Measurements from ENCODE around the gene FXYD7.
"Not testable (repeated sequence)": the region's sequence is repeated elsewhere in the genome, so short reads cannot be mapped to it uniquely, and the experiment has no call there.

FXYD7 gene

GRCh38 chr19:35146746-35147459 is 3.8 kb downstream of the FXYD7 start:
- DNase-seq = no peak

DNA sequence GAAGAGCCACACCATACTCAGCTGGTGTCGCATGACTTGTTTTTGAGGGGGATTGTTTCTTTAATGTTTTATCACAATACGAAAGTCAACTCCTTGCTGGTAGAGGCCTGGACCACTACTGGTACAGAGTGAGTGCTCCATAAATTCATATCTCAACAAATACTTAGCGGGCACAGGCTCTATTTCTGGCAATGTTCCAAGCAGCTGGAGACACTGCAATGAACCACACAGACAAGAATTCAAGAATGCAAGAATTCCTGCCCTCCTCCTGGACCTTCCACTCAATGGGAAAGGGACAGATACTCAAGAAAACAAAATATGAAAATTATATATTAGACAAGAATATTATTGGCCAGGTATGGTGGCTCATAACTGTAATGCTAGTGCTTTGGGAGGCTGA is 6.4 kb downstream of the FXYD7 start:
- no peak for DNase-seq

DNA sequence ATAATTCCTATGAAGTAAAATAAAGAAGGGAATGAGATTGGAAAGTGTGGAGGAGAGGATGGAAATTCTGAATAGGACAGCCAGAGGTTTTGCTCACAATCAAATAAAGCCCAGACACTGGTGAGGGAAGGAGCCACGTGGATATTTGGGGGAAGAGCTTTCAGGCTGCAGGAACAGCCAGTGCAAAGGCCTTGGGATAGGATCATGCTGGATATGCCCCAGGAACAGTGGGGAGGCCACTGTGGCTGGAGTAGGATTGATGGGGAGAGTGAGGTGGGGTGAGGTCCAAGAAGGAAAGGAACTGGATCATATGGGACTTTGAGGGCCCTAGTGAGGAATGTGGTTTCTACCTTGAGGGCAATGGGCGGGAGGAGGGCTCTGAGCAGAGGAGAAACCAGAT is 7.4 kb downstream of the FXYD7 start:
- DNase-seq = no peak

DNA sequence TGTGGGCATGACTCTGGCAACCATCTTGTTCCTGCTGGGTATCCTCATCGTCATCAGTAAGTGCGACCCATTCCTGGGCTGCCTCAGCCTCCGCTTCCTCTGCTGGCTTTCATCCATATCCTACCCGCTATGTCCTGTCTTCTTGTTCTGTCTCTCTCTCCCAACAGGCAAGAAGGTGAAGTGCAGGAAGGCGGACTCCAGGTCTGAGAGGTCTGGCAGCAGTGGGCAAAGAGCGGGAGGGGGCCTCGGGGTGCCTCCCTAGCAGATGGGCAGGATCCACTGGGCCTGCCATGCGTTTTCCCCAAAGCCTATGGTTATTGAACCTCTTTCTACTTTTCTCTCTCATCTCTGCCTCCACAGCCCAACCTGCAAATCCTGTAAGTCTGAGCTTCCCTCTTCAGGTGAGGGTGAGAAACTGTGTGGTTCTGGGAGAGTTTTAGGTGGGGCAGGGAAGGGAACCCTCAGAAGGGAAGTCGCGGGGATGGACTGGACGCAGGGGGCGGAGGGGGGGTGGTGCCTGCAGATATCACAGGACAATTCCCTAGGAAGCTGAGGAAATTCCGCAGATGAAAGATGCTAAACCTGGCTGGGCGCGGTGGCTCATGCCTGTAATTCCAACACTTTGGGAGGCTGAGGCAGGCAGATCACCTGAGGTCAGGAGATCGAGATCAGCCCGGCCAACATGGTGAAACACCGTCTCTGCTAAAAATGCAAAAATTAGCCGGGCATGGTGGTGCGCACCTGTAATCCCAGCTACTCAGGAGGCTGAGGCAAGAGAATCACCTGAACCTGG is 8.4 kb downstream of the FXYD7 start:
- no peak for DNase-seq

- DNase-seq = not testable (repeated sequence)
Measured at GRCh38 chr19:35153129-35153522, 10.1 kb downstream of the FXYD7 start.

DNA sequence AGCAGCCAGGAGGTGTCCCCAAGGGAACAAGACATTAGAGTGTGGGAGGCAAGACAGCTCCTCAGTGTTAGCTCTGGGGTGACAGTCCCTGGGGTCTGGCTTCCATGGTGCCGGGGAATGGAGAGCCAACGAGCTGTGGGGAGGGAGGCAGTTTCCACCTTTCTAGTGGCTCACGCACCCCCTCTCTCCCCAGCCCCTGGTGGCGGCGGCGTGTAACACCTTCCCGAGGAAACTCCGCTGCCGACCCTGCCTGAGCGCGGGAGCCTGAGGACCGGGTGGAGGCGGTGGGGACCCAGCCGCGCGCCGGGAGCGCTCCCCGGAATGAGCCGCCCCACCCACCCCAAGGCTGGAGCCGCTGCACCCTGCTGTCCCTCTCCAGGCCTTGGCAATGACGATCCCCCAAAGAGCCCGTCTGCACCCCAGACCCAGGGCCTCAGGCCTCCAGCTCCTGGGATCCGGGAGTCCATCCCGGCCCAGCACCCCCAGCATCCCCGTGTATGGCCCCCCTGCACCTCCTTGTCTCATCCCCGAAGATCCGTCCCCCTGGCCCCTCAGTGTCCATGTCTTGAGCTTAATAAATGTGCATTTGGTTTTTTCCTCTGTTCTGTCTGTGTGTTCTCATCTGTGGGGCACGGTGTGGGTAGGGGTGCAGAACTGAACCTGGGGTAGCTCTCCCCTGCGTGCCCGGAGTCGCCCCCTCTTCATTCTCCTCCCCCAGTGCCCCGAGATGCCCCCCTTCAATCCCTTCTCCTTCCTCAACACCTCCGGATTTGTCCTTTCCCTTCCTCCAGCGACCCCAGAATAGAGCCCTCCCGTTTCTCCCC is 10.9 kb downstream of the FXYD7 start:
- DNase-seq = no peak

GRCh38 chr19:35154525-35155406 is 11.7 kb downstream of the FXYD7 start, which contains the start of gene FXYD5:
TSS of gene FXYD5 (plus strand) at chr19:35154735. CDS start at chr19:35155551, 816 bp downstream.
- peak; percentile 34 for DNase-seq

DNA sequence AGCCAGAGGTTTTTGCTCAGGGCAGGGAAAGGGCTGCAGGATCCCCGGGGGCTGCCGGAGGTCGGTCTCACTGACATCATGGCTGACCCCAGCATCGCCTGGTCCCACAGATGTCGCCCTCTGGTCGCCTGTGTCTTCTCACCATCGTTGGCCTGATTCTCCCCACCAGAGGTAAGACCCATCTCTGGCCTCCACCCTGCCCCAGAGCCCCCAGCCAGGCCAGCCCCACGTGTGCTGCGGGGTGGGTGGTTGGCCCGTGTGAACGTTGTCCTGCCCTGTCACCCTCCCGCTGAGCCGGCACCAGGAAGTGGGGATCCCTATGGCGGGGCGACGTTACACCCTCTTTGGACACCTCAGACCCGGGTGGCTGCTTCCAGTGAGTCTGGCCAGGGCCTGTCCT is 12.4 kb downstream of the FXYD7 start:
- DNase-seq = no peak

GRCh38 chr19:35155981-35156672 is 13.1 kb downstream of the FXYD7 start:
- no peak for DNase-seq

DNA sequence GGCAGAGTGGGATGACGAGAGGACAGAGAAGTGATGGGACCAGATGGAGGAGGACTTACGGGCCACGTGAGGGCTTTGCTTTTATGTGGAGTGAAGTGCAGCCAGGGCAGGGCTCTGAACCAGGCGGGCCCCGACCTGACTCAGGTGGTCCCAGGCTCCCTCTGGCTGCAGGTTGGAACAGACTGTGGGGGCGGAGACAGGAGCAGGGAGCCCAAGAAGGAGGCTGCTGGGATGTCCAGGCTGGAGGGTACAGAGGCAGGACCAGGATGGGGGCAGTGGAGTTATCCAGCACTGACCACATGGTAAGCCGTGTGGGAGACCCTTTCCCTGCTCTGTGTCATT is 13.6 kb downstream of the FXYD7 start:
- no peak for DNase-seq

- DNase-seq = no peak
Measured at GRCh38 chr19:35157431-35157830, 14.4 kb downstream of the FXYD7 start.

GRCh38 chr19:35159606-35160005 is 16.6 kb downstream of the FXYD7 start:
- DNase-seq = no peak

DNA sequence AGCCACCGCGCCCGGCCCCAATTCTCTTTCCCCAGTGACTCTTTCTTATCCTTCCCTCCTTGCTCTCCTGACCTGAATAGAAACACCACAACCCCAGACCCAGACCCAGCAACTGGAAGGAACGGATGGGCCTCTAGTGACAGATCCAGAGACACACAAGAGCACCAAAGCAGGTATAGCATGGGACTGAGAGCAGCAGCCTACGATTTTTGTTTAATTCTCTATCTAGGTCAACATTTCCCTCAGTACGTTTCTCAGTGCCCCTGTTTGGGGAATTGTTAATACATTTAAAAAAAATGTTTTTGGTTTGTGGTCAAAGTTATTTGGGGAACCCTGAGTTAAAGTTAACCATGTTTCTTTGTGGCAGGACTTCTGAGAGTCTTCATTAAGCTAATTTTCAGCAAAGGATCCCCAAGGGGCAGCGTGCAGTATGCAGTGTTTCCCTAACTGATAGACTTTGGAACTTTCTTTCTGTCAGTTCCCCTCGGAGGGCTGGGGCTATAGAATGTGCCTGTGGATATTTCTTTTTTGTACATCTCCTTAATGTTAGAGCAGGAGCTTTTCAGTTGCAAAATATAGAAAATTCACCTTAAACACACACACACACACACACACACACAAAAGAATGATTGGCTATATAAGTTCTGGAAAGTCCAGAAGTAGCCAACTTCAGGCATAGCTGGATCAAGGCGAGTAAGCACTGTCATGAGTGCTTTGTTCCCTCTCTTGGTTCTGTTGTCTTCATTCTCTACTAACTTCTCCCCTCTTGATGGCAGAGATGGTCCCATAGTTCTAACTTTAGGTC is 17.8 kb downstream of the FXYD7 start:
- DNase-seq = no peak

GRCh38 chr19:35161434-35161743 is 18.3 kb downstream of the FXYD7 start:
- DNase-seq = no peak

- DNase-seq = peak; percentile 52
Measured at GRCh38 chr19:35162471-35163326, 19.6 kb downstream of the FXYD7 start.

GRCh38 chr19:35164418-35164817 is 21.4 kb downstream of the FXYD7 start:
- DNase-seq = no peak

DNA sequence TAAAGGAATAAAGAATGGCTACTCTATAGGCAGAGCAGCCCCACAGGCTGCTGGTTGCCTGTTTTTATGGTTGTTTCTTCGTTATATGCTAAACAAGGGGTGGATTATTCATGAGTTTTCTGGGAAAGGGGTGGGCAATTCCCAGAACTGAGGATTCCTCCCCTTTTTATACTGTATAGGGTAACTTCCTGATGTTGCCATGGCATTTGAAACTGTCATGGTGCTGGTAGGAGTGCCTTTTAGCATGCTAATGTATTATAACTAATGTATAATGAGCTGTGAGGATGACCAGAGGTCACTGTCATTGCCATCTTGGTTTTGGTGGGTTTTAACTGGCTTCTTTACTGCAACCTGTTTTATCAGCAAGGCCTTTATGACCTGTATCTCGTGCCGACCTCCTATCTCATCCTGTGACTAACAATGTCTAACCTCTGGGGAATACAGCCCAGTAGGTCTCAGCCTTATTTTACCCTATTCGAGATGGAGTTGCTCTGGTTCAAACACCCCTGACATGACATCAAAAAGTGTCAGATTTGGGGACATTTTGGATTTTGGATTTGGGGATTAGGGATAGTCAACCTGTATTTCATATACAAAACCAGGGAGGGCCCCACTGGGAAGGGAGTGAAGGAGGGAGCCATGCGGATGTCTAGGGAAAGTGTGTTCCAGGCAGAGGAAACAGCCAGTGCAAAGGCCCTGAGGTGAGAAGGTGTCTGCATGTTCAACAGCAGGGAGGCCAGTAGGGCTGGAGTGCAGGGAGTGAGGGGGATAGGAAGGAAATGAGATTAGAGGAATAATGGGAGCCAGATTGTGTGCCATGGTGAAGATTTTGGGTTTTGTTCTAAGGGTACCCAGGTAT is 22.4 kb downstream of the FXYD7 start:
- DNase-seq = no peak

- no peak for DNase-seq
Measured at GRCh38 chr19:35166100-35167063, 23.3 kb downstream of the FXYD7 start.
